ENCODE measurements around the gene STK38L.

Gene STK38L

GRCh38 chr12:27243804-27244688 lies at the start of gene STK38L:
Gene STK38L, plus strand, starts transcription at chr12:27244286. Its CDS starts 53,435 bp downstream, at chr12:27297721.
- in situ Hi-C loops (cut with HindIII; ENCODE audit: low sequenced_read_pairs): no loop called here

DNA sequence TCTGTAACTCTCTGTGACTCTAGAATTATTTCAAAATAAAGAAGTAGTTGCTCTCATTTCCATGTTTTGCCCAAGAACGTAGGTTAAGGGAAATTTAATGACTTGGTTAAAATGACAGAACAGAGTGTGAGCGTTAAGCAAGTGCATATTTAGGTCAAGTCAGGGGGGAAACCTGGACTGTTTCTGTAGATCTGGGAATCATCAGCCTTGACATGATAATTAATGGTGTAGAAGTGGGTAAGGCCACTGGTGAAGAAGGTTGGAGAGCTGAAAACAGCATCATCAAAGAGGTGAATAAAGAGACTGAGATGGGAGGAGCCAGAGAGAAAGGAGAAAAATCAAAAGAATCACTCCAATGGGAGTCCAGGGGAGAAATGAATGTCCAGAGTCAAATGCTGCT lies 49.4 kb upstream of the STK38L start:
- in situ Hi-C loops (cut with HindIII; ENCODE audit: low sequenced_read_pairs): no loop called here

DNA sequence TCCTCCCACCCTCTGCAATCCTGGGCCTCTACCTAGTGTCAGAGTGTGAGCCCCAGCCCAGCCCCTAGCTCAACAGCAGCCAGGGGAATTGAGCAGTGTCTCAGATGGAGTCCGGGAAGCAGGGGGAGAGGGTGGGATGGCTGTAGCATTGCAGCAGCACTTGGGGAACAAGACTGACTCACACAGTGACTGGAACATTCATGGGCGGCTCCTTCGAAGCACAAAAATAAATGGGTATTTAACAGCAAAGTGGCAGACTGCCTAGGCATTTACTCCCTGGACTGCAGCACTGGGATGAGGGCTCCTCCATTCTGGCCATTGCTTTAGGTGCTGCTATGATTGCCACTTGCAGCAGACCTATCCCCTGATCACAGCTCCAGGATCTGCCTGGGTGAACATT lies 46.0 kb upstream of the STK38L start:
- in situ Hi-C loops (cut with HindIII; ENCODE audit: low sequenced_read_pairs): no loop called here

DNA sequence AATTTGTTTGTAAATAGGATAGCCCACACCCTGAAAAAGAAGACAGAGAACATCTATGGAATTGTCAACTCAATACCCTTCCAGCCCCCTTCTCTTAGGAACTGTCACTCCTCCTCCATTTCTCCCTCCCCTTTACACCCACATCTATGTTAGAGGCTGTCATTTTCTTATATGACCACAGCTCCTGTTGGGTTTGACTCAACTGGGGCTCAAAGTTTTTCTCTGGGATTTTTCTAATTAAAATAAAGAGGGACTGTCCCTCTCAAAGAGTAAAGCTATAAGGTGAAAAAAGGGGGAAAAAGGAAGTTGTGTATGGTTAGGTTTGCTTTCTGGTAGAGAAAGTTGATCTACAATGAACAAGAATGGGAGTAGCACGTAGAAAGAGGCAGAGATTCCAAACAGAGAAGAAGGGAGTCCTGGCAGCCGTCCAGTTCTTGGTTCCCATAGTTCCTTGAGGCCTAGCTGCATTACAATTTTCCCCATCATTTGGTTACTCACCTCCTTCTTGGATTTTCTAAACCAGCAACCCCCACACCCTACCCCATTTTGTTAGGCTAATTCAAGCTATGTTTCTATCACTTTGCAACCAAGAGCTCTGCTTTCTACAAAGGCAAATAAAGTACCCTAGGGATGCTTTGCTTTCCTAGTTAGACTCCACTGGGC lies 44.3 kb upstream of the STK38L start:
- in situ Hi-C loops (cut with HindIII; ENCODE audit: low sequenced_read_pairs): no loop called here

- in situ Hi-C loops (cut with HindIII; ENCODE audit: low sequenced_read_pairs): no loop called here
These were observed 42.9 kb upstream of the STK38L start for GRCh38 chr12:27201169-27201568.

DNA sequence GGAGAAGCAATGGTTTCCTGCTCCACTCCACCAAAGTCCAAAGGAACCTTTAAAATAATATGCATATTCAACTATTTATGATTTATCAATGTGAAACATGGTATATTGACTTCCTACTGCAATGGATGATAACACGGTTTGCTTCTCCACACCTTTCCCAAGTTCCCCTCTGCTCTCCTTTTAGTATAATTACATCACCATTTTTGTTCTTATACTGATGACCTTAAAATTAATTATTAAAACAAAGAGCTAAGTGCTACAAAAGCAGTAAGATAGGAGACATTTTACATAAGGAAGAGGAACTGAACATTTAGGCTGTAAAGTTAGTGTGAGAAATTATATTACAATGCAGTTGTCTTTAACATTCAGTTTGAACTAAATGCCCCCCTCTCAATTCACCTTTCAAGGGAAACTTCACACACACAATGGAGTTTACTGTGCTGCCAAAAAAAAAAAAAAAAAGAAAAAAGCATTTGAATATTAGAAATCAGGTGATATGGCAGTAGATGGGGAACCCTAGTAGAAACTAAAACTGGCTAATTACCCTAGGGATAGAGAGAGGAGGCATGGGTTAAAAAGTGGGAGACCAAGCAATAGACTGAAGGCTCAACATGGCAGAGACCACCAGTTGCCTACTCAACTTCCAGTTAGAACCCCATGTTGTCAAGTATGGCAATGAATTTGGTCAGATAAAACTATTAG lies 37.1 kb upstream of the STK38L start:
- in situ Hi-C loops (cut with HindIII; ENCODE audit: low sequenced_read_pairs): no loop called here

GRCh38 chr12:27207615-27208413 lies 36.3 kb upstream of the STK38L start:
- in situ Hi-C loops (cut with HindIII; ENCODE audit: low sequenced_read_pairs): no loop called here

- in situ Hi-C loops (cut with HindIII; ENCODE audit: low sequenced_read_pairs): no loop called here
These were observed 35.7 kb upstream of the STK38L start for GRCh38 chr12:27208414-27208750.

GRCh38 chr12:27209257-27209910 lies 34.7 kb upstream of the STK38L start:
- in situ Hi-C loops (cut with HindIII; ENCODE audit: low sequenced_read_pairs): no loop called here

- in situ Hi-C loops (cut with HindIII; ENCODE audit: low sequenced_read_pairs): no loop called here
These were observed 33.9 kb upstream of the STK38L start for GRCh38 chr12:27210187-27210586.

- in situ Hi-C loops (cut with HindIII; ENCODE audit: low sequenced_read_pairs): no loop called here
These were observed 31.2 kb upstream of the STK38L start for GRCh38 chr12:27212861-27213260.

DNA sequence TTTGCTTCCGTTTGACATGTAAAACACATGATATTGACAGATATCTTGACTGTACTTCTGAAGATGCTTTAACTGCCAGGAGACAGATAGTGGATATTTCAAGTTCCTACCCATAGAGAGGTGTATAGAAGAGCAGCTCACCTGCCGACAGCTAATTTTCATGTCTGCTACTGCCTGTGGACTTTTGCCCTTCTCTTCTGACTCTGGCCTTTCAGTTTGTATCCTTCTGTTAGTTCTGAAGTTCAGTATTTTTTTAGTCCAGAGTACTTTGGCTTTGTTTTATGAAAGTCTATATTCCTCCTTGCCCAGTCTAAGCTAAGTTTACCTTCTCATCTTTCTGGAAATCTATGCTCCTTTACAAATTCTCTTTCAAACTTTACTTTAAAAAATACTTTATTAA lies 30.8 kb upstream of the STK38L start:
- in situ Hi-C loops (cut with HindIII; ENCODE audit: low sequenced_read_pairs): no loop called here

DNA sequence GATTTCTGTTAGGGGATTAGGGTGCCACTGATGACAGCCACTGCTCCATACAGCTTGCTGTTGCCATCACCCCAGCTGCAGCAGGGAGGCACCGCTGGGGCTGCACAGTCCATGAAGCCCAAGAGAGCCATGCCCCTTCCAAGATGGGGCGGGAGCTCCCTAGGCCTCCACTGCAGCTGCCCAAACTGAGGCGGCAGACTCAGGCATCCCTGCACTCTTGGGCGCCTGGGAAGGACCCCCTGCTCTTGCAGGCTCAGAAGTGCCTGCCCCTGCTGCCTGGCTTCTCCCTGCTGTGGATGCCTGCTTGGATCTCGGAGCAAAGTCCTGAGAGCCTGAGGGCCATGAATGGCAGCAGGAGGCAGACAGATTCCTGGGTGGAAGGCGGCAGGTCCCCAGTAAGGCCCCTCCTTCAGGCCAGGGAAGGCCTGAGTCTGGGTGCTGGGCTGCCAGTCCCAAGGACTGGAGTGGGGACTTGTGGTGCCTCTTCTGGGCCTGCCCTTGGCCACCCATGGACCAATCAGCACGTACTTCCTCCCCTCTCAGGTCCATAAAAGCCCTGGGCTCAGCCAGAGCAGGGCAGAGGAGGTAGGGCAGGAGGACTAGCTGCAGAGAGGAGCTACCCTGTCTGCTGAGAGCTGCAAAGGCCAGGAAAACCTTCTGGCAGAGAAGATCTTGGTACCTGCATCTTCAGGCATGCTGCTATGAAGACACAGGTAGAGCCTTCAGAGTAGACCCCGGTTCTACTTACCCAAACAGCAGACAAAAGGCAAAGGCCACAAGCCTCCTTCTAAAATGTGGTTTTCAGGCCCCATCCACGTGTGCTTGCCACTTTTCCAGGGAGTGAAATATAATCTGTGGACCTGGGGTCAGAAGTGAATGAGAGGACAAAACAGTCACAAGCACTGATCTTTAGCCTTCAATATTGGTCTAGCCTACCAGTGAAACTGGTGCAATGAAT lies 30.0 kb upstream of the STK38L start:
- in situ Hi-C loops (cut with HindIII; ENCODE audit: low sequenced_read_pairs): no loop called here

DNA sequence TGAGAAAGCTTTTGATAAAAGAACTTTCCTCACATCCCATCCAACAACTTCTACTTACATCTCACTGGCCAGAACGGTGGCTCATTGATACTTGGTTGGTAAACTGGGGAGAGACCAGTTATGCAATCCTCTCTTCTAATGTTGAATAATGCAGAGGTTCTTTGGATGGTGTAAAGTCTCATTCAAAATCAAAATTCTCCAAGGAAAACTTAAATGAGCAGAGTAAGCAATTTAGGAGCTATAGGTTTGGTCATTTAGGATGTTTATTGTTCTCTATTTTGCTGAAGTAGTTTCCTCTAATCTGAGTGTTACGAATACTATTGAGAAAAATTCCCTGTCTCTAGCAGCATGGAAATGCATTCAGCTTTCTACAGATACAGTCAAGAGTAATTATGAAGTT lies 26.5 kb upstream of the STK38L start:
- in situ Hi-C loops (cut with HindIII; ENCODE audit: low sequenced_read_pairs): no loop called here

- in situ Hi-C loops (cut with HindIII; ENCODE audit: low sequenced_read_pairs): no loop called here
These were observed 24.4 kb upstream of the STK38L start for GRCh38 chr12:27219693-27220054.

- in situ Hi-C loops (cut with HindIII; ENCODE audit: low sequenced_read_pairs): no loop called here
These were observed 23.8 kb upstream of the STK38L start for GRCh38 chr12:27220055-27220987.

GRCh38 chr12:27220988-27221345 lies 23.1 kb upstream of the STK38L start:
- in situ Hi-C loops (cut with HindIII; ENCODE audit: low sequenced_read_pairs): no loop called here

- in situ Hi-C loops (cut with HindIII; ENCODE audit: low sequenced_read_pairs): no loop called here
These were observed 22.3 kb upstream of the STK38L start for GRCh38 chr12:27221625-27222387.
